Measurements from ENCODE around the gene LFNG.

Gene LFNG

DNA sequence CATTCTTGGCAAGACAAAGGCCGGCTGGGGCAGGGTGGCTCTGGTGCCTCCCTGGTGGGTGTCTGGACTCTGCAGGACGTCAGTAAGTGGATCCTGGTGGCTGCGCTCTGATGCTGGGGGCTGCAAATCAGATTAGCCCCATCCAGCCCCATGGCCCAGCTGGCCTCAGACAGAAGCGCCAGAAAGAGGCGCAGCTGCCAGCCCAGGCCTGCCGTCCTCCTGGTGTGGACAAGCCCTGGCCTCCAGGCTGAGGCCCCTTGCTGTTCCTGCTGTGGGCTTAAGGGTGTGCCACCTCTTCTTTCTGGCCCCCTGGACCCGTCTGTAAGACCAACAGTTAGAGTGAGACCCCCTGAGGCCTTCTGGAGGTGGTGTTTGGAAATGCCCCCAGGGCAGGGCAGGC, 5.9 kb upstream of the LFNG start:
- Histone ChIP-seq H3K9ac (ENCODE audit: low read length) (no peak overlapping the region), H3K4me3 (ENCODE audit: low read length) (no peak overlapping the region), H3K36me3 (replicated peaks; ENCODE audit: low read depth, low read length) (no peaks in the 10 kb centered on the region), H4K20me1 (ENCODE audit: insufficient read depth, low read length) (no peaks in the 10 kb centered on the region), H3K27ac (ENCODE audit: low read length) (no peak overlapping the region), H3K4me2 (ENCODE audit: low read length) (no peak overlapping the region), H2AFZ (ENCODE audit: low read depth, low read length) (no peak overlapping the region), H3K9me3 (ENCODE audit: insufficient read depth, low read length) (no peaks in the 10 kb centered on the region), H3K79me2 (ENCODE audit: low read length) (no peaks in the 10 kb centered on the region), H3K4me1 (ENCODE audit: low read length) (peaks cover 59% of the 10 kb centered on the region), H3K27me3 (ENCODE audit: low read depth, low read length) (0 out of 2 replicates have a peak, but pooled peaks cover under 1% of the 10 kb centered on the region)
- TF ChIP-seq EZH2phosphoT487 (IDR thresholded peaks at IDR 0.05; ENCODE audit: low read depth): no peak
- TF ChIP-seq, protein P1, sequence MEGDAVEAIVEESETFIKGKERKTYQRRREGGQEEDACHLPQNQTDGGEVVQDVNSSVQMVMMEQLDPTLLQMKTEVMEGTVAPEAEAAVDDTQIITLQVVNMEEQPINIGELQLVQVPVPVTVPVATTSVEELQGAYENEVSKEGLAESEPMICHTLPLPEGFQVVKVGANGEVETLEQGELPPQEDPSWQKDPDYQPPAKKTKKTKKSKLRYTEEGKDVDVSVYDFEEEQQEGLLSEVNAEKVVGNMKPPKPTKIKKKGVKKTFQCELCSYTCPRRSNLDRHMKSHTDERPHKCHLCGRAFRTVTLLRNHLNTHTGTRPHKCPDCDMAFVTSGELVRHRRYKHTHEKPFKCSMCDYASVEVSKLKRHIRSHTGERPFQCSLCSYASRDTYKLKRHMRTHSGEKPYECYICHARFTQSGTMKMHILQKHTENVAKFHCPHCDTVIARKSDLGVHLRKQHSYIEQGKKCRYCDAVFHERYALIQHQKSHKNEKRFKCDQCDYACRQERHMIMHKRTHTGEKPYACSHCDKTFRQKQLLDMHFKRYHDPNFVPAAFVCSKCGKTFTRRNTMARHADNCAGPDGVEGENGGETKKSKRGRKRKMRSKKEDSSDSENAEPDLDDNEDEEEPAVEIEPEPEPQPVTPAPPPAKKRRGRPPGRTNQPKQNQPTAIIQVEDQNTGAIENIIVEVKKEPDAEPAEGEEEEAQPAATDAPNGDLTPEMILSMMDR (IDR thresholded peaks at IDR 0.05; ENCODE audit: low read depth, low read length): no peak

DNA sequence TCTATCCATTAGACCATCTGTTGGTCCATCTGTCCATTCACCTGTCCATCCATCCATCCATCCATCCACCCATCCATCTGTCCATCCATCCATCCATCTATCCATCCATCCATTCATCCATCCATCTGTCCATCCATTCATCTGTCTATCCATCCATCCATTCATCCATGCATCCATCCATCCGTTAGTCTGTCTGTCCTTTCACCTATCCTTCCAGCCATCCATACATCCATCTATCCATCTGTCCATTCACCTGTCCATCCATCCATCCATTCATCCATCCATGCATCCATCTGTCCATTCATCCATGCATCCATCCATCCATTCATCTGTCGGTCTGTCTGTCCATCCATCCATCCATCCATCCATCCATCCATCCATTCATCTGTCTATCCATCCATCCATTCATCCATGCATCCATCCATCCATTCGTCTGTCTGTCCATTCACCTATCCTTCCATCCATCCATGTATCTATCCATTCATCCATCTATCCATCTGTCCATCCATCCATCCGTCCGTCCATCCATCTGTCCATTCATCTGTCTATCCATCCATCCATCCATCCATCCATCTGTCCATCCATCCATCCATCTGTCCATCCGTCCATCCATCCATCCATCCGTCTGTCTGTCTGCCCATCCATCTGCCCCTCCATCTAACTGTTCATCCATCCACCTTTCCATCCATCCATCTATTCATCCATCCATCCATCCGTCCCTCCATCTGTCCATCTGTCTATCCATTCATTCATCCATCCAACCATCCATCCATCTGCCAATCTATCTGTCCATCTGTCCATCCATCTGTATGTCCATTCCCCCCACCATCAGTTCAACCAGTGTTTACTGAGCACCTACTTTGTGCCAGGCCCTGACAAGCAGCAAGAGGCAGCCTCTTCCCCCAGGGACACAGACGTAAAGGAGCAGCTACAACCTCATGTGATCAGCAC, 4.8 kb upstream of the LFNG start:
- H3K4me1 ChIP-seq (ENCODE audit: low read length): peaks cover 52% of the 10 kb centered on the region
- no peak for TF ChIP-seq EZH2phosphoT487 (IDR thresholded peaks at IDR 0.05; ENCODE audit: low read depth)
- TF ChIP-seq, protein P1 (IDR thresholded peaks at IDR 0.05; ENCODE audit: low read depth, low read length): no peak
- H3K27ac ChIP-seq (ENCODE audit: low read length): no peak overlapping the region
- no peak overlapping the region for H3K4me3 ChIP-seq (ENCODE audit: low read length)
- H3K79me2 ChIP-seq (ENCODE audit: low read length): peaks cover under 1% of the 10 kb centered on the region; the same call in 1 of the 2 replicates
- H3K36me3 ChIP-seq (replicated peaks; ENCODE audit: low read depth, low read length): no peaks in the 10 kb centered on the region
- no peak overlapping the region for H2AFZ ChIP-seq (ENCODE audit: low read depth, low read length)
- no peak overlapping the region for H3K4me2 ChIP-seq (ENCODE audit: low read length)
- H3K27me3 ChIP-seq (ENCODE audit: low read depth, low read length): no peaks in the 10 kb centered on the region
- H4K20me1 ChIP-seq (ENCODE audit: insufficient read depth, low read length): no peaks in the 10 kb centered on the region
- no peak overlapping the region for H3K9ac ChIP-seq (ENCODE audit: low read length)
- no peaks in the 10 kb centered on the region for H3K9me3 ChIP-seq (ENCODE audit: insufficient read depth, low read length)

DNA sequence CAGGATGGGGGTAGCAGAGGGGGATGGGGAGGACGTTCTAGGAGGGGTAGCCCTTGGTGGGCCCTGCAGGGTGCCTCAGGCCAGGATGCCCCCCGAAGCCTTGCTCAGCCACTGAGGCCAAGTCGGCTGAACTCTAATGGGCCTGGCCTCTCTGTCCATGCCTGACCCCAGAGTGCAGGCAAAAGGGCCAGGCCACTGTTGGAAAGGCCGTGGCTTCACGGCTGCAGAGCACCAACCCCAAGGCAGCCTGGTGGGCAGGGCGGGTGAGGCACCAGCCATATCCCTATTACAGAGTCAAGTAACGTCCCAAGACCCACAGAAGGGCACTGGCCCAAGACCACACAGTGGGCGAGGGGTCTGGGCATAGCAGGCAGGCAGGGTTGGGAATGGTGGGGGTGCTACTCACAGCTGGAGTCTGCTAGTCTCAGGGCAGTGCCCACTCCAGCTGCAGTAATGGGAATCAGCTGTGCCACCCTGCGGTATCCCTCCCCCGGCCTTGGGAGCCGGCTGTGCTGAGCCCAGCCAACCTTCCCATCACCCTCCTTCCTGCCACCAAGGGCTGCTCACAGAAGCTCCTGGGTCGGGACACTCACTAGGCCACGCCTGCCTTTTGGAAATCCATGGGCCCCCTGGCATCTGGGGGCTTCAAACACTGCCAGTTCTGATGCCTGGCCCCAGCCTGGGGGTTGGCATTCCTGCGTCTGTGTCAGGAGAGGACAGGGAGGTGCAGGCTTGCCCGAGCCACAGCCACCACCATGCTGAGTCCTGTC, 4.0 kb upstream of the LFNG start:
- no peak for TF ChIP-seq EZH2phosphoT487 (IDR thresholded peaks at IDR 0.05; ENCODE audit: low read depth)
- TF ChIP-seq, protein P1 (IDR thresholded peaks at IDR 0.05; ENCODE audit: low read depth, low read length): no peak
- Histone ChIP-seq H3K4me3 (ENCODE audit: low read length) (no peak overlapping the region), H3K9ac (ENCODE audit: low read length) (no peak overlapping the region), H3K4me2 (ENCODE audit: low read length) (no peak overlapping the region), H4K20me1 (ENCODE audit: insufficient read depth, low read length) (peaks cover 5% of the 10 kb centered on the region; the same call in 1 of the 2 replicates), H3K79me2 (ENCODE audit: low read length) (peaks cover 10% of the 10 kb centered on the region), H3K4me1 (ENCODE audit: low read length) (peaks cover 43% of the 10 kb centered on the region), H3K36me3 (replicated peaks; ENCODE audit: low read depth, low read length) (no peaks in the 10 kb centered on the region), H2AFZ (ENCODE audit: low read depth, low read length) (no peak overlapping the region), H3K27me3 (ENCODE audit: low read depth, low read length) (no peaks in the 10 kb centered on the region), H3K9me3 (ENCODE audit: insufficient read depth, low read length) (no peaks in the 10 kb centered on the region), H3K27ac (ENCODE audit: low read length) (no peak overlapping the region)

DNA sequence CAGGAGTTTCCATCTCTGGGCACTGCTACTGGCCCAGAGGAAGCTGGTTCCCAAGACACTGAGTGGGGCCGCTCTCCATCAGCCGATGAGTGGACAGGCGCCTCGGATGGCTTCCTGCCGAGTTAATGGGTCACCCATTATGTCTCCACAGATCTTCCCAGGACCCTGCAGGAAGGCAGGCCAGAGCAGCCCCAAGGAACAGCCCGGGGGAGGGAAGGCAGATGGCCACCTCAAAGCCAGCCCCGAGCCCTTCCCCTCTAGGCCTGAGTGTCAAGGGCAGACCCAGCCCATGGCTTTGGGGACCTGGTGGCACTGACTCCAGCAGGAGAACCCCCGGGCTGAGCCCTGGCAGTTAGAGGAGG, 3.4 kb upstream of the LFNG start:
- H3K4me1 ChIP-seq (ENCODE audit: low read length): peaks cover 37% of the 10 kb centered on the region

More for the DNA sequence above, 3.4 kb upstream of the LFNG start:
- no peak overlapping the region for H2AFZ ChIP-seq (ENCODE audit: low read depth, low read length)
- H3K4me3 ChIP-seq (ENCODE audit: low read length): no peak overlapping the region
- no peaks in the 10 kb centered on the region for H3K36me3 ChIP-seq (replicated peaks; ENCODE audit: low read depth, low read length)
- no peak overlapping the region for H3K27ac ChIP-seq (ENCODE audit: low read length)
- H3K9me3 ChIP-seq (ENCODE audit: insufficient read depth, low read length): no peaks in the 10 kb centered on the region
- H3K4me2 ChIP-seq (ENCODE audit: low read length): no peak overlapping the region
- no peaks in the 10 kb centered on the region for H3K27me3 ChIP-seq (ENCODE audit: low read depth, low read length)
- TF ChIP-seq, protein P1 (IDR thresholded peaks at IDR 0.05; ENCODE audit: low read depth, low read length): no peak
- TF ChIP-seq EZH2phosphoT487 (IDR thresholded peaks at IDR 0.05; ENCODE audit: low read depth): no peak
- H3K79me2 ChIP-seq (ENCODE audit: low read length): peaks cover 15% of the 10 kb centered on the region
- H3K9ac ChIP-seq (ENCODE audit: low read length): no peak overlapping the region
- peaks cover 8% of the 10 kb centered on the region; the same call in 1 of the 2 replicates for H4K20me1 ChIP-seq (ENCODE audit: insufficient read depth, low read length)
